Gastroesophageal sphincter (tissue), 3 donors: ENCODE measurements around the gene KIAA1217.

ENCODE experiments used
- CTCF ChIP-seq, 4 experiments: fragments of 200-600 bp in 2 of 4; fragments of 450-650 bp in 2 of 4; sonication (generic) in 1 of 4; IDR thresholded peaks; one replicate each; pipeline ENCODE4 v1.5.1; 2017 to 2019; ENCODE audit warnings: antibody characterized with exemption in 4 of 4, mild to moderate bottlenecking in 2 of 4, moderate library complexity in 2 of 4
- POLR2A ChIP-seq, 2 donors: fragments of 450-650 bp; IDR thresholded peaks; one replicate each; pipeline ENCODE4 v1.6.1; 2017; ENCODE audit warnings: antibody characterized with exemption in 2 of 2, mild to moderate bottlenecking in 2 of 2, moderate library complexity in 1 of 2
- POLR2AphosphoS5 ChIP-seq: sonication (generic); formaldehyde crosslinking; IDR thresholded peaks from one replicate; pipeline ENCODE4 v1.6.1; 2017; ENCODE audit warnings: antibody characterized with exemption

- TF ChIP-seq CTCF (IDR thresholded peaks at IDR 0.05): no peak
- TF ChIP-seq POLR2AphosphoS5: no peak
- TF ChIP-seq POLR2A (IDR thresholded peaks at IDR 0.05): no peak
Measured at GRCh38 chr10:24229909-24230308, 21.0 kb downstream of the KIAA1217 start.
